HG02852 (cell line): ENCODE measurements around the gene SLC35E4.
"Not testable (repeated sequence)": the region's sequence is repeated elsewhere in the genome, so short reads cannot be mapped to it uniquely, and the experiment has no call there.

Source experiments
- ATAC-seq: cut with Tn5 transposase; IDR thresholded peaks from one replicate; pipeline ENCODE4 v1.9.1; 2021; ENCODE audit warnings: mild to moderate bottlenecking, moderate library complexity; ENCODE audit not compliant: unreplicated experiment

Gene SLC35E4

DNA sequence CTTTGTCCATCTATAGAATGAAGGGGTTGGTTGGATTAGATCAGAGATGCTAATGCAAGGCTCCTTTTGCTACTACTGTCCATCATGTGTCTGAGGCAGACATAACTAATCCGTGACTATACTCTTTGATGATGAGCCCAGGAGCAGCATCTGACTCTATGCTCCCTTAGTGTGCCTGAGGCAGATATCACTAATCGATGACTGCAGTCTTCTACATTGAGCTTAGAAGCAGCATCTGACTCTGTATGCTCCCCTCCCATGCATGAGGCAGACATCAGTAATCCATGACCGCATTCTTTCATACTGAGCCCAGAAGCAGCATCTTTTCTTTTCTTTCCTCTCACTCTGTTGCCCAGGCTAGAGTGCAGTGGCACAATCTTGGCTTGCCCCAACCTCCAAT is 24.4 kb upstream of the SLC35E4 start:
- no peak for ATAC-seq

DNA sequence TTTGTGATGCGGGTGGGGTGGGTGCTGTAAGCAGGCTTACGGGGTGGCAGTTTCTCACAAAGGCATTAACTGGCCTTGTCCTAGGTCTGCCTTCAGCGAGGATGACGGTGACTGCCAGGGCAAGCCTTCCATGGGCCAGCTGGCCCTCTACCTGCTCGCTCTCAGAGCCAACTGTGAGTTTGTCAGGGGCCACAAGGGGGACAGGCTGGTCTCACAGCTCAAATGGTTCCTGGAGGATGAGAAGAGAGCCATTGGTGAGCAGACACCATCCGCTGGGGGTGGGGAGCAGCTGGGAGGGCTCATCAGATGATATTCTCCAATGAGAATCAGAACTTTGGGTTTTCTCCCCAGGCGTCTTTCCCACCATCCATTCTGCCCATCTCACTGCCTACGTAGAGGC is 22.8 kb upstream of the SLC35E4 start:
- no peak for ATAC-seq

DNA sequence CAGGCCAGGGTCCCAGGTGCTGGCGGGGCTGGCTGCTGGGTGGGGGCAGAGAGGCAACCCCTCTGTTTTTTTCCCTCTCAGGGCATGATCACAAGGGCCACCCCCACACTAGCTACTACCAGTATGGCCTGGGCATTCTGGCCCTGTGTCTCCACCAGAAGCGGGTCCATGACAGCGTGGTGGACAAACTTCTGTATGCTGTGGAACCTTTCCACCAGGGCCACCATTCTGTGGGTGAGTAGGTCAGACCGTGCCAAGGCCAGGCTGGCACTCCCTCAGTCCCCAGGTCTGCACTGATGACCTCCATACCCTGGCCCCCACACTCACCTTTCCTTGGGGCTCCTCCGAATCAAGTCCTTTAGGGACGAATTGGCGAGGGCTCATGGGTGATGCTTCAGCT is 21.3 kb upstream of the SLC35E4 start:
- ATAC-seq, result no peak

DNA sequence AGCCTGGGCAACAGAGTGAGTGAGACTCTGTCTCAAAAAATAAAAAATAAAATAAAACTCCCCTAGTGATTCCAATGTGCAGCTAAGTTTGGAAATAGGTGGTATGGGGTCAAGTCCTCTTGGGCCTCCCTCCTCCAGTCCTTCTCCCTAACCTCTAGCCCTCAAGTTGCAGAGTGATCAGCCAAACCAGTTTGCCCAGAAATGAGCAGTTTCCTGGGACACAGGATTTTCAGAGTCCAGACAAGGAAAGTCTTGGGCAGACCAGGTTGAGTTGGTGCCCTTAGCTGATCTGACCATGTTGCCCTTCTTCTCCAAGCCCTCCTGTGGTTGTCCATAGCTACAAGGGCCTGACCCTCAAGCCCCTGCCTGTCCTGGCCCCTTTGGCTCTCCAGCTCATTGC is 20.7 kb upstream of the SLC35E4 start:
- ATAC-seq, result no peak

DNA sequence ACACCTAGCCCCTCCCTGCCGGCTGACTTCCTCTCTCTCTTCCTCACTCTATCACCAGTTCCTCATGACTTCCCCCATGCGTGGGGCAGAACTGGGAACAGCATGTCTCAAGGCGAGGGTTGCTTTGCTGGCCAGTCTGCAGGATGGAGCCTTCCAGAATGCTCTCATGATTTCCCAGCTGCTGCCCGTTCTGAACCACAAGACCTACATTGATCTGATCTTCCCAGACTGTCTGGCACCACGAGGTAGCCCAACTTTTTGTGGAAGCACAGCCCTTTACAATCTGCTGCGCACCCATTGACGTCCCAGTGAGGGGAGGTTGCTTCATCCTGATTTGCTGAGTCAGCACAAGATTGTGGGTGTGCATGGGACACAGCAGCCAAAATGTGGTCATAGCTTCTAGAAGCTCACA is 20.0 kb upstream of the SLC35E4 start:
- no peak for ATAC-seq

DNA sequence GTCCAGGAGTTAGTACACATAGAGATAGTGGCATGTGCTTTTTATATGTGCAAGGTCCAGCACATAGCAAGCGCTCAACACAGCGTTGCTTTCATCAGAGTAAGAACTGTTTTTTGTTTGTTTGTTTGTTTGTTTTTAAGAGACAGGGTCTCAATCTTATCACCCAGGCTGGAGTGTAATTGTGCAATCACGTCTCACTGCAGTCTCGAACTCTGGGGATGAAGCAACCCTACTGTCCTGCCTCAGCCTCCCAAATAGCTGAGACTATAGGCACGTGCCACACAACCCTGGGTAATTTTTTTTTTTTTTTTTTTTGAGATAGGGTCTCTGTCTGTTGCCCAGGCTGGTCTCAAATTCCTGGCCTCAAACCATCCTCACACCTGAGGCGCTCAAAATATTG is 17.8 kb upstream of the SLC35E4 start:
- no peak for ATAC-seq

DNA sequence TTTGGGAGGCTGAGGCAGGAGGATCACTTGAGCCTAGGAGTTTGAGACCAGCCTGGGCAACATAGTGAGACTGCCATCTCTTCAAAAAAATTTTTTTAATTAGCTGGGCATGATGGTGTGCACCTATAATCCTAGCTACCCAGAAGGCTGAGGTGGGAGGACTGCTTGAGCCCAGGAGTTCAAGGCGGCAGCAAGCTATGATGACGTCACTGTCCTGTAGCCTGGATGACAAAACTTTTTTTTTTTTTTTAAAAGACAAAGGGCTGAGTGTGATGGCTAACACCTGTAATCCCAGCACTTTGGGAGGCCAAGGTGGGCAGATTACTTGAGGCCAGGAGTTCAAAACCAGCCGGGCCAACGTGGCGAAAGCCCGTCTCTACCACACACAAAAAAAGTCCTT is 15.7 kb upstream of the SLC35E4 start:
- not testable (repeated sequence) for ATAC-seq

DNA sequence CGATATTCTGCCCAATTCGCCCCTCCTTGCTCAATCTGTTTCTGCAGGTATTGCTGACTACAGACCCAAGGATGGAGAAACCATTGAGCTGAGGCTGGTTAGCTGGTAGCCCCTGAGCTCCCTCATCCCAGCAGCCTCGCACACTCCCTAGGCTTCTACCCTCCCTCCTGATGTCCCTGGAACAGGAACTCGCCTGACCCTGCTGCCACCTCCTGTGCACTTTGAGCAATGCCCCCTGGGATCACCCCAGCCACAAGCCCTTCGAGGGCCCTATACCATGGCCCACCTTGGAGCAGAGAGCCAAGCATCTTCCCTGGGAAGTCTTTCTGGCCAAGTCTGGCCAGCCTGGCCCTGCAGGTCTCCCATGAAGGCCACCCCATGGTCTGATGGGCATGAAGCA is 9.2 kb upstream of the SLC35E4 start:
- no peak for ATAC-seq

DNA sequence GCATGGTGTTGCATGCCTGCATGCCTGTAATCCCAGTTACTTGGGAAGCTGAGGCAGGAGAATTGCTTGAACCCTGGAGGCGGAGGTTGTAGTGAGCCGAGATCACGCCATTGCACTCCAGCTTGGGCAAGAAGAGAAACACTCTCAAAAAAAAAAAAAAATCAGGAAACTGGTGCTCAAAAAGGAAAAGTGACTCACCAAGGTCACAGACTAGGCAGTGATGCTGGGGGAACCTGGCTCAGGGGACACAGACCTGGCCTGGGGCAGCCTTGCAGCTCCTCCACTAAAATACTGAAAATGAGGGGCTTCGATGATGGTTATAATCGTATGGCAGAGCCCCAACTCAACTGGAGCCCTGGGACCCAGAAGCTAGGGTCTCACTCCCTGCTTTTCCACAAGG is 8.1 kb upstream of the SLC35E4 start:
- ATAC-seq, result no peak

DNA sequence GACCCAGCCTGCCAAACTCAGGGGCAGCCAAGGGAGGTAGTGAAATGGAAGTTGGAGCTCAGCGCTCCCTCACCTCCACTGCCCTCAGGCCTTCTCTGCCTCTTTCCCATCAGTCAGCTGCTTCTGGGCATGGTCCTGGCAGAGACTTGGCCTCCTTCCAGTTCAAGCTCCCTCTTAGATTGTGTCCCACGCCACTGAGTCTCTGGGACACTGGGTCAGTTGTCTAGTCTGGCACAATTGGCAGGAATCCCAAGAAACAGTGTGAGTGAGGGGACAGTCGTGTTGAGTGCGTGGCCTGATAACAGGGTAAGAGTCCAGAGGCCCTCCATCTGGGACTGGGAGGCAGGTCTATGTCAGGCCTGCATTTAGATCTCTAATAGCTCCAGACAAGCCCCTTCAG is 7.1 kb upstream of the SLC35E4 start:
- ATAC-seq, result no peak

DNA sequence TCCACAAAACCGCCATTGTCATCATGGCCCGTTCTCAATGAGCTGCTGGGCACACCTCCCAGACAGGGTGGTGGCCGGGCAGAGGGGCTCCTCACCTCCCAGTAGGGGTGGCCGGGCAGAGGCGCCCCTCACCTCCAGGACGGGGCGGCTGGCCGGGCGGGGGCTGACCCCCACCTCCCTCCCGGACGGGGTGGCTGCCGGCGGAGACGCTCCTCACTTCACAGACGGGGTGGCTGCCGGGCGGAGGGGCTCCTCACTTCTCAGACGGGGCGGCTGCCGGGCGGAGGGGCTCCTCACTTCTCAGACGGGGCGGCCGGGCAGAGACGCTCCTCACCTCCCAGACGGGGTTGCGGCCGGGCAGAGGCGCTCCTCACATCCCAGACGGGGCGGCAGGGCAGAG is 4.1 kb upstream of the SLC35E4 start:
- ATAC-seq, result not testable (repeated sequence)

DNA sequence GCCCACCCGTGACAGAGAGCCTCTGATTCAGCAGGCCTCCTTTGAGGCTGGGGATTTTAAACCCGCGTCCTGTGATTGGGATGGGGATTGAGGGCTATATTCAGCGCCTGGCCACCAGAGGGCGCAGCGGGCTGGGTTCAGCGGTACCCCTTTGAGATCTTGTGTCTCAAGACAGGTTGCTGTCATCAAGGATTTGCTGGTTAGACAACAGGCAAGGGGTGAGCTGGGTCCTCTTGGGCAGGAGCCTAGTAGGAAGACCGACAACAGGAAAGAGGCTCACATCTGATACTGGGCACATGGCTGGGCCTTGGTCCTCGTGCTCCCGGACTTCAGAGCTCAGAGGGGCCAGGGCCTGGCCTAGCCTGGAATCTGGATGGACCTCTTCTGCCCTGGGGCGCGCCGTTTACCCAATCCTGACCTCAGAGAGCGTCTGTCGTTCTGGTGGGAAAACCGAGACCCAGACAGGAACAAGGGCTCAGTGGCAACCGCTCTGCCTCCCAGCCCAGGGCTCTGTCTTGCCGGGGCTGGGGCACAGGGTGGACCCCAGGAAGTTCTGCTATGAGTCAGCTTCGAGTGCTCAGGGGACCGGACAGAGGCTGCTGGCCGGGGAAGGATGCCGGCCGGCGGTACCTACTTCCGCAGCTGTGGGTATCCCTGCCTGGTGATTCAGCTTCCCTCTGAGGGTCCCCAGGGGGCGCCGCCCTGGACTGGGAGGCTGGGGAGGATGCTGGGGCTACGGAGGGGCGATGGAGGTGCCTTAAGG is 929 bp upstream of the SLC35E4 start:
- ATAC-seq, result peak; percentile 40

DNA sequence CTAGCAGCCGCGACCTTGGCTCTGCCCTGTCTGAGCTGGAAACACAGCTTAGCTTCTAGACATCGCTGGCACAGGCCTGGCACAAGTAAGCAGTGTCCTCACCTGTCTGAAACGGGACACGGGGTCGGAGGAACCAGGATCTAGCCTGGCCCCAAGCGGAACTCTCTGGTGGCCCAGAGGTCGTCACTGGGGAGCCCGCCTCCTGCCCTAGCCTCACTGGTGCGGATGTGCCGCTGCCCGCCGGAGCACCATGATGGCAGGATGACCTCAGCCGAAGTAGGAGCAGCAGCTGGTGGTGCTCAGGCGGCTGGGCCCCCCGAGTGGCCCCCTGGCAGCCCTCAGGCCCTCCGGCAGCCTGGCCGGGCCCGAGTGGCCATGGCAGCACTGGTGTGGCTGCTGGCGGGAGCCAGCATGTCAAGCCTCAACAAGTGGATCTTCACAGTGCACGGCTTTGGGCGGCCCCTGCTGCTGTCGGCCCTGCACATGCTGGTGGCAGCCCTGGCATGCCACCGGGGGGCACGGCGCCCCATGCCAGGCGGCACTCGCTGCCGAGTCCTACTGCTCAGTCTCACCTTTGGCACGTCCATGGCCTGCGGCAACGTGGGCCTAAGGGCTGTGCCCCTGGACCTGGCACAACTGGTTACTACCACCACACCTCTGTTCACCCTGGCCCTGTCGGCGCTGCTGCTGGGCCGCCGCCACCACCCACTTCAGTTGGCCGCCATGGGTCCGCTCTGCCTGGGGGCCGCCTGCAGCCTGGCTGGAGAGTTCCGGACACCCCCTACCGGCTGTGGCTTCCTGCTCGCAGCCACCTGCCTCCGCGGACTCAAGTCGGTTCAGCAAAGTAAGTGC is 871 bp downstream of the SLC35E4 start:
- no peak for ATAC-seq

DNA sequence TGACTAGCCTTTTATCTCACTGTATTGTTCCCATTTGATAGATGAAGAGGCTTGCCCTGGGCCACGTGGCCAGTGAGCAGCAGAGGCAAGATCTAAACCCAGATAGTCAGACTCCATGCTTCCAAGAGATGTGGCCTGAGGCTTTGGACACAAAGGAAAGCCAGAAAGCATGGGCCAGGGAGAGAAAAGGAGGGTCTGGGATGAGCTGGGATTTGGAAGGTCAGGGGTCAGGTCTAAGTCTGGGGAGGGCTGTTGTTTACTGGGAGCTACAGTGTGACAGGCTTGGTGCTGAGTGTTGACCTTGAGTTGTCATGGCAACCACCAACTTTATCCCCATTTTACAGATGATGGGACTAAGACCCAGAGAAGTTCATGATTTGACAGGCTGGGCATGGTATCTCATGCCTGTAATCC is 2.1 kb downstream of the SLC35E4 start:
- no peak for ATAC-seq

DNA sequence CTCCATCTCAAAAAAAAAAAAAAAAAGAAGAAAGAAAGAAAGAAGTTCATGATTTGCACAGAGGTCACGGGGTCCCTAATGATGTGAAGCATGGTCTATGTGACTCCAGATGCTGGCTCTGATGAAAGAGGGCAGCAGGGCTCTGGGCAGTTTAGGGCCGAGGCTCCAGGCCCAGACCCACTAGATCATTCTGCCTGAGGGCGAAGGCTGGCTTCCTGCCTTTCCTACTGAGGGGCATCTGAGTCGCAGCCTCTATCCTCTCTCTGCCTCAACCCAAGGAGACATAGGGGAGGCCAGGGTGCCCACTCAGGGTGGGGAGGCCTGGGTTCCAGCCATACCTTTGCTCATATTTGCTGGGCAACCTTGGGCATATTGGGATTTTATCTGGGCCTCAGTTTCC is 4.8 kb downstream of the SLC35E4 start:
- no peak for ATAC-seq

DNA sequence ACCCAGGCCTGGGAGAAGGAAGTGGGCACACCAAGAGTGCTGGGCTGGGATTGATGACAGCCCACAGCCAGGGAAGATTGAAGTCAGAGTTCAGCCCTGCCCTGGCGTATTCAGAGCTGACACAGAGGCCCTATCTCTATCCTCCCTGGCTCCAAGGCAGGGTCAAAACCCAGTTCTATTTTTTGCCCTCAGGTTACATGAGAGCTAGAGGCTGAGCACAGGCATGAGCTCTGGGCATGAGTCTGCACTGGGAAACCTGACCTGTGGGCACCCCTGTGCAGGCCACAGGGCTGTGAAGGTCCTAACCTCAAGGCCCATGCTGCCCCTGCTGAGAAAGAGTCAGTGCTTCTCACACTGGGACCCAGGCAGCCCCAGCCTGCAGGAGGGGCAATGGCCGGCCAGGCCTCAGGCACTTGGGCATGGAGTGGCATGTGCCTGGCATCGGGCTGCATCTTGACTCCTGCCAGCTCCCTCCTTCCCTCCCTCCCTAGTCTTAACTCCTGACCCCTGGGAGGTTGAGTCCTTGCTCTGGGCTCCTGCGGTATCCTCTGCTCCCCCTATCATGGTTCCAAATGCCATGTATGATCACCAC is 5.4 kb downstream of the SLC35E4 start:
- ATAC-seq, result no peak

DNA sequence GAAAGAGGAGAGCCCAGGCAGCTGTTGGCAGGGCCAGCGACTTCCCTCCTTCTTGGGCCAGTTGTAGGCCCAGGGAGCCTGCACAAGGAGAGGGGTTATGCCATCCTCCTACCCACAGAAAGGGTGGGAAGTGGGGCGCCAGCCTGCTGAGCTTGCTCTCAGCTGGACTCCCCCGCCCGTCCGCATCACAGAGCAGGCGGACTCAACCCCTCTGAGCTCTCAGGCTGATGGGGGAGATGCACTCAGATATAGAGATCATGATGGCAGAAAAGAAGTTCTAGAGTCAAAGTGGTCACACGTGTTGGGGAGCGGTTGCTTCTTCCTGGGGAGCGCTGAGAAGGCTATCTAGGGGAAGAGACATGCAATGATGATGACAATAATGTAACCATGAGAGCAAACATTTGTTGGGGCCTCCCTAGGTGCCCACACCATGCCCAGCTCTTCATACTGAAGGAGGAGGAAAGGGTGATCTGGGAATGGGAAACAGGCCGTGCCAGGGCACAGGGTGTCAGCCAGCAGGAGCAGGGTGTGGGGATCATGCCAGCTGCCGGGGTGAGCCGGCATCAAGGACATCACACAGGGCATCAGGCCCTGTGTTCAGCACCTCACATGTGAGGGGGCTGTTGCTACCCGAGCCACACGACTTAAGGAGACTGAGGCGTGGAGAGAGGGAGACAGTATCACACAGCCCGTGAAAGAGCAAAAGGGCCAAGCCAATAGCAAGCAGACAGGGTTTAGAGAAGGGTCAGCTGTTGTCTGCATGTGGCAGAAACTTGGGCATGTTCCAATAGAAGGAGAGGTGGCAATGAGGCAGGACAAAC is 7.7 kb downstream of the SLC35E4 start:
- ATAC-seq, result no peak

DNA sequence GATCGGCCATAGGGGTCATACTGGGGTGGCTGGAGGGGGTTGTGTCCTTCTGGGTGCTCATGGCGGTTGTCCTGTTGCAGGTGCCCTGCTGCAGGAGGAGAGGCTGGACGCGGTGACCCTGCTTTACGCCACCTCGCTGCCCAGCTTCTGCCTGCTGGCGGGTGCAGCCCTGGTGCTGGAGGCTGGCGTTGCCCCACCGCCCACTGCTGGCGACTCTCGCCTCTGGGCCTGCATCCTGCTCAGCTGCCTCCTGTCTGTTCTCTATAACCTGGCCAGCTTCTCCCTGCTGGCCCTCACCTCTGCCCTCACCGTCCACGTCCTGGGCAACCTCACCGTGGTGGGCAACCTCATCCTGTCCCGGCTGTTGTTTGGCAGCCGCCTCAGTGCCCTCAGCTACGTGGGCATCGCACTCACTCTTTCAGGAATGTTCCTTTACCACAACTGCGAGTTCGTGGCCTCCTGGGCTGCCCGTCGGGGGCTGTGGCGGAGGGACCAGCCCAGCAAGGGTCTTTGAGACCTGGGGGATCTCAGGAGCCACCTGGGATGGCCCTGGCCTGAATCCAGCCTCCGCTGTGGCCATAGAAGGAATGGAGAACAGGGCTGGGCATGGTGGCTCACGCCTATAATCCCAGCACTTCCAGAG is 11.1 kb downstream of the SLC35E4 start:
- no peak for ATAC-seq

DNA sequence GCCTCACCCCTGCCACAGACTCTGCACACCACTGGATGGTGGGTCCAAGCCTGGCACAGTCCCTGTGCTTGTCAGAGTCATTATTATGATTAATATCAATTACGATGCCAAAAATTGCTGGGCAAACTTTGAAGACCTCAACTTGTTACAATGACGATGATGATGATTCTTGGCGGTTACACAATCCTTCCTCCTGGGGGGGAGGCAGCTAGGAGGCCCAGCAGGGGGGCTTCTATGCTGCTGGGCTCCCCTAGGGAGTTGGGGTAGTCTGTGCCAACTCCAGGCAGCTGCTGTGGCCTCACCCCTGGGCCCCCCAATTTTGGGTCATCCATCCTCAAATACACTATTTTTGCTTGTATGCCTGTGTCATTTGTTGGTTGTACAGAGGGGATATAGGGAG is 12.0 kb downstream of the SLC35E4 start:
- ATAC-seq, result no peak

DNA sequence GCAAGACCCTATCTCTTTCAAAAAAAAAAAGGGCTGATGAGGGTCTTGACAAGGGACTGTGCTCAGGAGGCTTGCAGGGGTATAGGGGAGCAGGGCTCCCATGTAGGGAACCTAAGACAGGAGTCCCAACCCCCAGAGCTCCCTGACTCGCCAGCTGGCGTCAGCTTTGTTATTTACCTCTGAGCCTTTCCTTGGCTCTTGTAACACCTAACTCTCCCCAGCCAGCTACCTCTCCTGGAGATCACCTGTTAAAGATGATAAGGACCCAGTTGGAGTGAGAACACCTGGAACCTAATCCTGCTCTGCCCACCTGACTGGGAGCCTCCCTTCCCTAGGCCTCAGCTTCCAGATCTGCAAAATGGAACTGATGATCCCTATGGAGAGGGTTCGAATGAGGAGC is 13.2 kb downstream of the SLC35E4 start:
- ATAC-seq, result no peak
